HG03575 (cell line): Measurements from ENCODE around the gene DNAJB5.
"Not testable (repeated sequence)": the region's sequence is repeated elsewhere in the genome, so short reads cannot be mapped to it uniquely, and the experiment has no call there.

Experiments used
- ATAC-seq: cut with Tn5 transposase; IDR thresholded peaks from one replicate; pipeline ENCODE4 v1.9.1; 2021; ENCODE audit not compliant: unreplicated experiment, insufficient number of reproducible peaks, low FRiP score; ENCODE audit errors: extremely low read depth

DNAJB5 gene

DNA sequence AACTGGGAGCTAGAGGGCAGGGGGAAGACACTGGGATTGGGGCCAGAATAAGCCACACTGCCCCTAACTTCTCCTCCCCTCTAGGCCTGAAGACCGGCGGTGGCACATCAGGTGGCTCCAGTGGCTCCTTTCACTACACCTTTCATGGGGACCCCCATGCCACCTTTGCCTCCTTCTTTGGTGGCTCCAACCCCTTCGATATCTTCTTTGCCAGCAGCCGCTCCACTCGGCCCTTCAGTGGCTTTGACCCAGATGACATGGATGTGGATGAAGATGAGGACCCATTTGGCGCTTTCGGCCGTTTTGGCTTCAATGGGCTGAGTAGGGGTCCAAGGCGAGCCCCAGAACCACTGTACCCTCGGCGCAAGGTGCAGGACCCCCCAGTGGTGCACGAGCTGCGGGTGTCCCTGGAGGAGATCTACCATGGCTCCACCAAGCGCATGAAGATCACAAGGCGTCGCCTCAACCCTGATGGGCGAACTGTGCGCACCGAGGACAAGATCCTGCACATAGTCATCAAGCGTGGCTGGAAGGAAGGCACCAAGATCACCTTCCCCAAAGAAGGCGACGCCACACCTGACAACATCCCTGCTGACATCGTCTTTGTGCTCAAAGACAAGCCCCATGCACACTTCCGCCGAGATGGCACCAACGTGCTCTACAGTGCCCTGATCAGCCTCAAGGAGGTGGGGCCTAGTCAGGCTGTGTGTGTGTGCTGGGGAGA is 6.8 kb downstream of the DNAJB5 start:
- ATAC-seq: no peak

DNA sequence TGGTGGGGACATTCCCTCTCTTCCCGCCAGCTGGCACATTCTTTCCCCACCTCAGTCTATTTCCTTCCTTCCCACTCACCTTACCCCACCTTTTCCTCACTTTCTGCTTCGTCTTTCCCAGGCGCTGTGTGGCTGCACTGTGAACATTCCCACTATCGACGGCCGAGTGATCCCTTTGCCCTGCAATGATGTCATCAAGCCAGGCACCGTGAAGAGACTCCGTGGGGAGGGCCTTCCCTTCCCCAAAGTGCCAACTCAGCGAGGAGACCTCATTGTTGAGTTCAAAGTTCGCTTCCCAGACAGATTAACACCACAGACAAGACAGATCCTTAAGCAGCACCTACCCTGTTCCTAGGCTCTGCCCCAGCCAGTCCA is 7.3 kb downstream of the DNAJB5 start:
- ATAC-seq: no peak

DNA sequence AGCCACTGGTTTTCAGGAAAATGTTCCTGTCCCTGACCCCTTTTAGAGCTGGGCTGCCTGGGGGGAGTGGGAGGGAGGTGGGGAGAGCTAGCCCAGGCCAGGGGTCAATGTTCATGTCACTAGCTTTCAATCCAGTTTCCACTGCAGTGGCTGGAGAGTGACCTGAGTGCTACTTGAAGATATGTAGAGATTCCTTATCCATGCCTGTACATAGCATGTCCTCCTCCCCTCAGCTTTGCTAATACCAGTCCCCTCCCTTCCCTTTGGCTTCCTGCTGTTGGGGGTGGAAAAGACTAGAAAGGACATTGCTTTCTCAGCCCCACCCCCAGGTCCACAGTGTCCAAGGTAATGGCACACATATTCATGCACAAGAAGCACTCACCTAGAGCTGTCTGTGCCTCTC is 7.8 kb downstream of the DNAJB5 start:
- ATAC-seq: no peak

DNA sequence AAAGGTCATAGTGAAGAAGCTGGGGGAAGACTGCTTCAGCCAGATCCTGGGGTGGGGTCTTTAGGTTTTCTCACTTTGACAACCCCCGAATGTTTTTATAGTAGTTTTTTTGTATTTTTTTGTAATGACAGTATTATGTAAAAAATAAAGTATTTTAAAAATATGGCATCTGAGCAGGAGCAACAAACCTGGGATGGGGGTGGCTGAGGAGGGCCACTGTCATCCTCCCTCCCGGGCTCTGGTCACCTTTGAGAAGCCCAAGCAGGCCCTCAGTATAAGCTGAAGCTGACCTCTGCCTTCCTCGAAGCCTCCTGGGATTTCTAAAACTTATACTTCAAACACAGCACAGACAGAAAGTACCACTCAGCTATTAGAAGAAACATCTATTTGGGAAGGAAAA is 8.7 kb downstream of the DNAJB5 start:
- no peak for ATAC-seq

DNA sequence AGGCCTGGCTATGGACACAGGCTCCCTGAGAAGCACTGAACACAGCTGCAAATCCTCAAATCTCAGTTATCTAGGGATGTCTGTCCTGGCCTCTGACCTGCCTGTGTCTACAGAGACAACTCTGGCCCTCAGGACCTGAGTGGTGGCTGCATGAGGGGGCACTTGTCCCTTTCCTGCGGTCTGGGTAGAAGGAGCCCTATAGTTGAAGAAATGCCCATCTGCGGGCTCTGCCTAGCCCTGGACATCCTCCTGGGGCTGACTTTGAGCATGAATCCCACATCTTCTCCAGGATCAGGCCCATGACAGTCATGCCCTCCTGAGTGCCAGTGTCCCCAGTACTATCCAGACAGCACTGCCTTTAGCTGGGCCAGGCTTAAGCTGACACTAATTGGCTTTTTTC is 10.0 kb downstream of the DNAJB5 start:
- ATAC-seq: no peak

DNA sequence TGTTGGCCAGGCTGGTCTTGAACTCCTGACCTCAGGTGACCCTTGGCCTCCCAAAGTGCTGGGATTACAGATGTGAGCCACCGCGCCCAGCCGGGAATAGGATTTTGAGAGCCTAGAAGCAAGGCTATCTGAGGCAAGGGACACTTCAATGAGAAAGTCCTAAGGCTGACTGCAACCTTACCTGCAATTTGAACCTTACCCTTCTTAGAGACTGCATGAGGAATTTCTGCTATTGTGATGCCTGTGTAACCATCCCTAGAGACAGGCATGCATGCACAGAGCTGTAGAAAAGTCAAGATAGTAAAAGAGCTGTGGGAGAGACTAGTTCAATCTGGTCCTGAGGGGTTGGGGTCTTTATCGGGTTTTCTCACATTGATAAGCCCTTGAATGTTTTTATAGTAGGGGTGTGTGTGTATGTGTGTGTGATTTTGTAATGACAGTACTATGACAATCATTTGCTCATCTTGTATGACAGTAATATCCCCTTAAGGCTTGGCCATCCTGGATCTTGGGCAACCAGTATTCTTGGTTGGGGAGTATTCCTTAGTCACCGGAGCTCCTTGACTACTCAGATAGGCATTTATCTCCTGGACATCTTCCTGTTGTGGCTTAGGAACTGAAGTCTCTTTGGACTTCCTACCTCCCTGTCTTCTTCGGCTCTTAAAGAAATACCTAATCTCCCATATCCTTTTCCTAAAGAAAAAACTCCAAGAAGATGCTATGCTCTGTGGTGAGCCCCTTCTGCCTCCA is 11.2 kb downstream of the DNAJB5 start:
- no peak for ATAC-seq

DNA sequence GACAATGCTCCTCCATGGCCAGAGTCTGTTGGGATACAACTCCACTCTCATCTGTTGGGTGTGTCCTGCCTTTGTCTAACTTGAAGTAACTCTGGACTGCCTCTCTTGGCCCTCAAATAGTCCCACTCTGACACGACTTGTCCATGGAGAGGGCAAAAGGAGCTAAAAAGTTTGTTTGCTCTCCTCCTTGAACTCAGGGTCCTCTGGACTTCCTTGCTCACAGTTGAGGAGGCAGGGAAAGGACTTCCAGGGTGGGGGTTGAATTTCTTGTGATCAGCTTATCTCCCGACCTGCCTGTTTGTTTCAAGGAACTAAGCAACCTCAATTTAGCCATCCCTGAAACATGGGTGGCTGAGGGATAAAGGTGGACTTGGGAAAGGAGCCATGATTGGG is 11.7 kb downstream of the DNAJB5 start:
- ATAC-seq: no peak

DNA sequence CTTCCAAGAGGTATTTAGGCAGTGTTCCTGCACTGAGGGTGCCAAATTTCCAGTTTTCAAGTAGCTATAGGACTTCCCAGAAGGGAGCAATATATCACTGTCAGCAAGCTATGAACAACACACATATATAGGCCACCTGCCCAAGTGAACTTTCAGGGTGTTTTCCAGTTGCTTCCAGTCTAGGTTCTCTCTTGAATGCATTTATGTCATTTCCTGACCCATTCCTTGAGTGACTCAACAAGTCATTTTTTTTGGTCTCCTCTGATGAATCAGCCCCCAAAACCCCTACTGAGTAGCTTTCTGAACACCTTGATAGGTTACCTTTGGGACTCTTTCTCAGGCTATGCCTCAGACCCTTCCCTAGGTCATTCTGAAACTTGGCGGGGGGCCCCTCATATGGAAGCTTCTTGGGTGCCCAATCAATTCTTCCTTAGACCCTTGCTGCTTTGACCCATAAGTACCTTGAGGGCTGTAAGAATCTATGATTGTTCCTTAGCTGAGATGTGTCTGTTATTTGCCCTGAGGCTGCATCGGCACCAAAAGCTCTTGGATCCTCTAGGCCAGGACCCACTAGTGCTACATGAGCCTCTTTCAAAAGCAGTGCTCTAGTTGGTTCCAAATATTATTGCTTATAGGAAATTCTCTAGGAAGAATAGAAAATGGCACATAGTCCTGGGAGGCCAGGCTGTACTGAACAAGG is 12.4 kb downstream of the DNAJB5 start:
- no peak for ATAC-seq

DNA sequence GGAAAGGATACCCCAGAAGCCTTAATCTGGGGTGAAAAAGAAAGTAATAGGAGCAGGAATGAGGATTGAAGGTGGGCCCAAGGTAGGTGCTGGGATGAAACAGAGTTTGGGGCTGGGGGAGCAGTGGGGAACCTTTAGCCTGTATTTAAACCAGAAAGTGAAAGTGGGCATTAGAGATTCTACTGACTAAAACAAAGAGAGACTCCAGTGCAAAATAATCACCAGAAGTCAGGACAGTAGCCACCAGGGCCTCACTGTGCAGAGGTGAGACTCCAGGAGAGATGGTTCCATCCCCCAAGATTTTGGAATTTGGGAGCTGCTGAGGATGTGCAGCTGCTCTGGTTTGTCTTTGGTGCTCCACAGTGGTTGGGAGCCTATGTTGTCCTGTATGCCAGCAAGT is 13.1 kb downstream of the DNAJB5 start:
- ATAC-seq: no peak

DNA sequence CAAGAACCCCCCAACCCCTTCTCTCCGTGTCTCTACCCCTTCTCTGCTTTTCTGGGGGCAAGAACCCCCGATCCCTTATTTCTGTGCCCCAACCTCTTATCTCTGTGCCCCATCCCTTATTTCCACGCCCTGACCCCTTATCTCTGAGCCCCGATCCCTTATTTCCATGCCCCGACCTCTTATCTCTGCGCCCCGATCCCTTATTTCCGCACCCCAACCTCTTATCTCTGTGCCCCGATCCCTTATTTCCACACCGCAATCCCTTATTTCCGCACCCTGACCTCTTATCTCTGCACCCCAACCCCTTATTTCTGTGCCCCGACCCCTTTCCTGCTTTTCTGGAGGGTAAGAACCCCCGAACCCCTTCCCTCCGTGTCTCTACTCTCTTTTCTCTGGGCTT is 14.8 kb downstream of the DNAJB5 start:
- not testable (repeated sequence) for ATAC-seq

DNA sequence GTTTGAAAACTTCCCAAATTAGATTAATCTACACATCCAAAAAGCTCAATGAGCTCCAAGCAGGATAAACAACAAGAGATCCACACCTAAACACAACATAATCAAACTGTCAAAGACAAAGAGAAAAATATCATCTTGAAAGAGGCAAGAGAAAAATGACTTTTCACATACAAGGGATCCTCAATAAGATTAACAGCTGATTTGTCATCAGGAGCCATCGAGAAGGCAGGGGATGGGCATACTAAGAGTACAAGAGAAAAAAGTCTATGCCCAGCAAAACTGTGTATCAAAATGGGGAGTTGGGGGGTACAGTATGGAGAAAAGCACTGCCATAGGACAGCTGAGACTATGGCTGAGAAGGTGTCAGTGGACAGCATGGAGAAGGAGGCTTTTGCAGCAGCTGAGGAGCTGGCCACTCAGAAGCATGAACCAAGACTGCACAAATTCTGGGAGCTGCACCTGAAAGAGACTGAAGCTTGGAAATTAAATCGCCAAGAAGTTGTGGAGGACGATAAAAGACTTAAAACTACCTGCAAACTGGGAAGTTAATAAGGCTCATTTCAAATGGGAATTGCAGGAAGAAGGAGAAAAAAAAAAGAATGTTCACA is 20.9 kb downstream of the DNAJB5 start:
- no peak for ATAC-seq

DNA sequence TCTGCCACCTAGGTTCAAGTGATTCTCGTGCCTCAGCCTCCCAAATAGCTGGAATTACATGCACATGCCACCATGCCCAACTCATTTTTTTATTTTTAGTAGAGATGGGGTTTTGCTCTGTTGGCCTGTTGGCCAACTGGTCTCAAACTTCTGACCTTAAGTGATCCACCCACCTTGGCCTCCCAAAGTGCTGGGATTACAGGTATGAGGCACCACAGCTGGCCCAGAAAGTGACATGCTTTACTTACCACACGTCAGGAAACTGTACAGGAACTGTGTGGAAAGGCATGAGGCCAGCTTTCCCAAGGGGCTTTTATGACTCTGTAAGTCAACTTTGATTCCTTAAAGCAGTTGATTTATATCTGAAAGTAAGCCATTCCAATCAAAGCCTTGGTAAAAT is 25.0 kb downstream of the DNAJB5 start:
- ATAC-seq: no peak

DNA sequence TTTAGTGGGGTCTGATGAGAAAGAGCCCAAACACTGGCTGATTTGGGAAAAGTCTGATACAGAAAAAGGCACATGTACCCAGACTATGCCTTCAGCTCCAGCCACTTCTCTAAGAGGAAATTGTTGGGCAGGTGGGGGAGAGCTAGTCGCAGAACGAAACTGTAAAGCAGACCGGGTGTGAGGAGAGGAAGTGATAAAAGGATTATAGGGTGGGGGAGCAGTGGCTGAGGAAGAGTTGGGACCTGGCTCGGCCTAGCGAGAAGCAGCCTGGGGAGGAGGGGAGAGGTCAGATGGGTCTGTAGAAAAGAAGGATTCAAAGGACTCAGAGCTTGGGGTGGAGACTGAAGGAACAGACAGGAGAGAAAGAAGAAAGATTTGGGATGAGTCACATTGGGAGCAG is 33.9 kb downstream of the DNAJB5 start:
- ATAC-seq: not testable (repeated sequence)

DNA sequence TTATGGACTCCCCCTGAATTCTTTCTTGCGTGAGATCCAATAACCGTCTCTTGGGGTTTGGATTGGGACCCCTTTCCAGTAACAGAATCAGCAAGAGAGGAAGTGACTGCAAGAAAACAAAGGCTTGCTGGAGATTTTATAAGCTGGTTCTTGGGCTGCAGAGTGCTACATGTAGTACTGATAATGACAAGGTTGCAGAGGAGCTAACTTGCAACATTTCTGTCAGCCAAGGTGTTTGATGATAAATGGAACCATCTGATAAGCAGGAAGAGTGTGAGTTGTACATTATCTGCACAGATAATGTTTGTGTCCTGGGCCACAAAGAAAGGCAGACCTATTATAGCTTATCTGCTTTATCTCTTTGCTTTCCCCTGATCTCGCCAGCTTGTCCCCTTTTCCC is 37.1 kb downstream of the DNAJB5 start:
- no peak for ATAC-seq

DNA sequence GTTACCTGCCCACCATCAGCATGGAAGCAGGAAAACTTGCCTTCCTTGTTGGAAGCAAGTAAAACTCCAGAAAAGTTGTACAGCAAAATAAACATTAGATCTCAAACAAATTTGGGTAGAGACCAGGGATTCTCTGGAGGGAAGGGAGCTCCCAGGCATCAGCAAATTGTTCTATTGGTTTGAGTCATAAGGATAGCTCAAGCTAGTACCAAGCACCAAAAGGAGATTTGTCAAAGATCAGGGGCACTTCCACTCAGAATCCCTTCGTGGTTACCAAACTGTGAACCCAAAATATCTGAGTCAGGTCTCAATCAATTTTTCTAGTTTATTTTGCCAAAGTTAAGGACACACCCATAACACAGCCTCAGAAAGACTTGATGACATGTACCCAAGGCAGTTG is 37.8 kb downstream of the DNAJB5 start:
- ATAC-seq: no peak

DNA sequence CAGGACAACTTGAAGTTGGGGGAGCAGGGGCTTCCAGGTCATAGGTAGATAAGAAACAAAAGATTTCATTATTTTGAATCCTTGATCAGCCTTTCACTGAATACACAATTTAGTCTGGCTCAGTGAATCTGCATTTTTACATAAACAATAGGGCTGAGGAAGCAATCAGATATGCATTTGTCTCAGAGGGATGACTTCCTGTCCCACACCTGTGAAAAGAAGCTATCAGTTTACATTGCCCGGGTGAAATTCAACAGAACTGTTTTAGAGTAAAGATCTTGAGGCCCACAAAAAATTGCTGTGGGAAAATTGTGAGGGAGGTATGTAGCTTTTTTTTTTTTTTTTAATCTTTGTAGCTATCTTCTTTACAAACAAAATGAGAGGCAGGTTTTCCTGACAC is 38.3 kb downstream of the DNAJB5 start:
- no peak for ATAC-seq

DNA sequence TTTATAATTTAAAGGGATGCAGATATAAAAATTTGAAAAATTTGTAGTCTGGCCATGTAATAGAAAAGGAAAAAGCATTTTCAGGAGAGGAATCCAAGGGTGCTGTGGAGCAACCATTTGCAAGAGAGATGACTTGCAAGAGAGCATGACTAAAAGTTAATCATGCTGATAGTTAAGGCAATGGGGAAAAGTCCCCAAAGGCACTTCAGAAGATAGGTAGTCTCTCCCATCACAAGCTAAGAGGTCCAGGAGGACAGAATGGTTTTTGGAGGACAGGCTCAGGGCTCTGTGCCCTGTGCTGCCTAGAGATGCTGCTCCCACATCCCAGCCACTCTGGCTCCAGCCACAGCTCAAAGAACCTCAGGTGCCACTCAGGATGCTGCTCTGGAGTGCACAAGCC is 38.8 kb downstream of the DNAJB5 start:
- ATAC-seq: no peak

DNA sequence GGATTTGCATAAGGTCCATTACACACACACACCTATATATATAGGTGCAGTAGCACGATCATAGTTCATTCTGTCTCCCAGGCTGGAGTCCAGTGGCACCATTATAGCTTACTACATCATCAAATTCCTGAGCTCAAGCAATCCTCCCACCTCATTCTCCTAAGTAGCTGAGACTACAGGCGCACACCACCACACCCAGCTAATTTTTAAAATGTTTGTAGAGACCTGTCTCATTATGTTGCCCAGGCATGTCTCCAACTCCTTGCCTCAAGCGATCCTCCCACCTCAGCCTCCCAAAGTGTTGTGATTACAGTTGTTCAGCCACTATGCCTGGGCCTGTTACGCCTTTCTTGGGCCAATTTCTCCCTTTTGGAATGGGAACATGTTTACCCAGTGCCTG is 39.7 kb downstream of the DNAJB5 start:
- no peak for ATAC-seq

DNA sequence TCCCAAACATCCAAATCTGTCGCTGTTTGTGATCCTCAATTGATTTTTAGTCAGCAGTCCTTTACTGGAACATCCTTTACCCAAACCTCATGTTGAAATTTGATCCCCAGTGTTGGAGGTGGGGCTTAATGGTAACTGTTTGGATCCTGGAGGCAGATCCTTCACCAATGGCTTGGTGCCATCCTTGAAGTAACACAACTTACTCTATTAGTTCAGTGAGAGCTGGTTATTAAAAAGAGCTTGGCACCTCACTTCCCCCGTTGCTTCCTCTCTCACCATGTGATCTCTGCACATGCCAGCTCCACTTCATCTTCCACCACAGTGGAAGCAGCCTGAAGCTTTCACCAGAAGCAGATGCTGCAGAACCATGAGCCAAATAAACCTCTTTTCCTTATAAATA is 40.3 kb downstream of the DNAJB5 start:
- no peak for ATAC-seq

DNA sequence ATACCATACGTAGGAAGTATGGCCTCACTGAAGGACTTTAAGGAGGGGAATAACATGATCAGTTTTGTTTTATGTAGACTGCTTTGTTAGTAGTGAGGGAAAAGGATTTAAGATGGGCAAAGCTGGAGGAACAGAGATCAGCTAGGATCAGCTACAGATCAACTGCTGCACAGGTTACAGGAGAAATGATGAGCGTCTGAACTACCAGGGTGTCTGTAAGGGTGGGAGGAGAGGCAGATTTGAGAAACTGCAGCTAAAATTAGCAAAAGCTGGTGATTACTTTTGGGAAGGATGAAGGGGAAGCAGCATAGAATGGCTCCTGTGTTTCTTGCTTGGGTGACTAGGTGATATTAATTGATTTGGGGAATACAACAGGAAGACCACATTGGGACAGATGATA is 43.6 kb downstream of the DNAJB5 start:
- ATAC-seq: no peak
